G401.6 (cell line): ENCODE results near the gene RIPOR2.

Experiments used
- FAIRE-seq: peaks from 2 replicates; lab custom pipeline; 2012; peaks lifted over from hg19 to GRCh38; lab: Jason Lieb, UNC

RIPOR2 gene

DNA sequence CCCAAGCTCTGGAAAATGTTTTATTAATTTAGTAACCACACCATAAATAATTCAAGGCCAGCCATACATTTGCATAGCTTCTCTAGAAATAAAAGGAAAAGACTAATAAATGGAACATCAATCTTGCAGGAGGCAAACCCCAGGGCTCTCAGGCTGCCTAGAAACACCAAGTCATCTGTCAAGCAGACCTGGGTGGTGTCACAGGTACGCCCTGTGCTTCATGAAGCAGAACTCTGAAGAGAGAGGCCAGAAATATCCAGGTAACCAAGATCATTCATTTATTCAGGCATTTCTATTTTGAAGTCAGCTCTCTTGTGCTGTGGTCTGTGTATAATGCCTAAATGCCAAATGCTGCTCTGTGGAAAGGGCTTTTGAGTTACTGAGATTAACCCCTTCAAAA is 91.7 kb downstream of the RIPOR2 start:
- no peak for FAIRE-seq

DNA sequence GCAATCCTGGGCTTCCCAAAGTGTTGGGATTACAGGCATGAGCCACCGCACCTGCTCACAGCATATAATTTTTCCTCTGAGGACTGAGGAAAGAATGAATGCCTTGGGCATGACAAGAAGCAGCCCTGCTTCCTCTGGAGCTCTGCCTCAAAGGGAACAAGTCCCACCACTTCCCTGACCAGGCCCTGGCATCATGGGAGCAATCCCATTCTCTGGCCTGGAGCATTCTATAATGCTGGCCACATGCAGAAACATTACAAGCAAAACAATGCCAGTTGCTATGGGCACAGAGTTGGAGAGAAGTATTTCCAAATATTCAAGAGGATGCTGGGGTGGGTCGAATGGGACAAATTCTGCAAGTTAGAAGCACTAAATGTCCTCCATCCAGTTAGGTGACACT is 95.6 kb downstream of the RIPOR2 start:
- FAIRE-seq = no peak

DNA sequence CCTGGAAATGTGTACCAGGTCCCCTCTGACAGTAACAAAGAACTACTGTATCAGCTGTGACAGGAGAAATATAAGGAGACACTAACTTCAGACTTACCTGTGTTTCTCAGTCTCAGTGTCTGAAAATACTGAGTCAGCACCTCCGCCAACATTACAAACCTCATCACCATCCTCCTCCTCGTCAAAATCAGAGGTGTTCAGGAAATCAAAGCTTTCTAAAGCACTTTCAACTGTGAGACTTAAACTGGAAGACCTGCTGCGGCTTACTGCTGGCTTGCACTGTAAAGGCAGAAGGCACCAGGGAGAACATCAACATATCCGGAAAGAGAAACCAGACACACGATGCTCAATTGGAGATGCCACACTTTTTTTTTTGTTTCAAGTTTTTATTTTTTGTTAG is 96.8 kb downstream of the RIPOR2 start:
- FAIRE-seq = no peak

GRCh38 chr6:24838081-24838480 is 97.7 kb downstream of the RIPOR2 start:
- FAIRE-seq = no peak

DNA sequence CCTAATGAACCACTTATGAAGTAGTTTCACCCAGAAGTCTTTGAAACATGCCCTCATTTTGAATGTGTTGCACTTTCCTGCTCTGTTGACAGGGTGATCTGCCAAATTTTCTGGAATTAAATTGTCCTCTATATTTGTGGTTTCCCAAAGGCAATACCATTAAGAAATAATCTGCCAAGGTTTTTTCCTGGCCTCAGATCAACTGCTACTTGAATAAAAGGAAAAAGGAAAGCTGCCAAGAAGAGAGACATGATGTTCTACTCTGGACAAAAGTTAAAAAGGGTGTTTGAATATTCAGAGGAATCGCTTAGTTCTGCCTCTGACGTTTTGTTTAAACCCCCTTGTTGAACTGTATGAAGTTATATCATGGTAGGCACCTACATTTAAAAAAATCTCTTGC is 99.7 kb downstream of the RIPOR2 start:
- FAIRE-seq = no peak

DNA sequence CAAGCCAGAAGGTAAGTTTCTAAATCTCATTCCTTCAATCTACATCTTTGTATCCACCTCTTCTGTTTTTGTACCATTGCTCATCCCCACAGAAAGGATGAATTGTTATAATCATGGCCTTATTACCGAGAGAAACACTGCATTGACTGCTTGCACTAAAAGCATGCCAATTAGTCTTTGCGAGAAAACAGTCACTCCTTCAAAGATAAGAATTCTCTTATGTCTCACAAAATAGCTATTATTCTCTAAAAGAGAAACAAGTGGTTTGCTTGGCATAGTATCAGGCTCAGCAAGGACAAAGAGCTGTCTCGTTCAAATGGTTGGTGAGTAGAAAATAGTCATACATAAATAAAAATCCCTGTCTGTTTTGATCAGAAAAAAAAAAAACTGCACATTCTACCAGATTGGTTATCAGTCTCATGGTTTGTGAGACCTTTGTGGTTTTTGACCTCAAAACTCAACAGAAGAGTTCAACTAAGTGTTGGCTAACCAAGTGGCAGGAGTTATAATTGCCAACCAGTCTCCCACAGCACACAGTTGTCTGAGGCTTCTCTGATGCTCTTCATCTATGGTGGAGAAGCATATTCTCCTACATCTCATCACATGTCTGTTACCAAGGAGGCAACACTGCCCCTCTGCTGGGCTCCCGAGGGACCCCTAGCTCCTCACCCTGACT is 101.9 kb downstream of the RIPOR2 start:
- no peak for FAIRE-seq

- no peak for FAIRE-seq
Observed at GRCh38 chr6:24832794-24833193, 103.0 kb downstream of the RIPOR2 start.

DNA sequence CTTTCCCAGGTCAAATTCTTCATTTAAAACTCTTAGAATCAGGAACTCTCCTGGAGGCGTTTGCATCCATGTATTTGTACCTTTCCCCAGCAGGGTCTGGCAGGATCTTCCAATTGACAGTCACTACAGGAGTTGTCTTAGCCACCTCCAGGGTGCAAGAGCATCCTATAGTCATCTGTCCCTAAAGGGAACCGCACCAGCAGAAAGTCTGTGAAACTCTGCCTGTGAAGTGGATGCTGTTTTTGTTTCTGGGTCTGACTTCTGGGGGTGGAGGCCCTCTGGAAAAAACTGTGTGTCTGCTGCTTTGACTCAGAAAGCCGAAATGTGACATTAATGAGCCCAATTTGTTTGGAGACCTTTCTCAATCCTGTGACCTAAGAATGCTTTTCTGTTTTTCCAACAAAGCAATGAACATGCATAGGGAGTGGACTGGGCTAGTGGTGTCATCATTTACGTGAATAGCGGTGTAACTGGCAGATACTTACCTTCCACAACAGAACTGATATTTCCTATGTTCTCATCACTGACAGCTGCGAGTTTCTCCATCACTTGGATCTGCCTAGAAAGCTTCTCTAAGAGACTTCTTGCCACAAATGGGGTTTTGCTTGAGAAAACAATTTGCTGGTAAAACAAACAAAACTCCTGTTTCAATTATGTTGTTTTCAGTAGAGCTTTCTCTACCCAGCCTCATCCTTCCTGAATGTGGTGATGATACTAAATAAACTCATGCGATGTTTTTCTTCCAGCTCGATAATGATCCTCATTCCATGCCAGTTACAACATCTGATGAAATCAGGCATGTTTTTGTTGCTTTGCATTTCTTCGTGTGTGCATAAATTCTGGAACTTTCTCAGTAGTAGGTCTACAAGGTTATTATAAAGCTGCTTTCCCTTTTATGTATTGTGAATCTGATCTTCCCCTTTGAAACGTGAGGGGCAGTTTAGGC is 103.7 kb downstream of the RIPOR2 start:
- no peak for FAIRE-seq

DNA sequence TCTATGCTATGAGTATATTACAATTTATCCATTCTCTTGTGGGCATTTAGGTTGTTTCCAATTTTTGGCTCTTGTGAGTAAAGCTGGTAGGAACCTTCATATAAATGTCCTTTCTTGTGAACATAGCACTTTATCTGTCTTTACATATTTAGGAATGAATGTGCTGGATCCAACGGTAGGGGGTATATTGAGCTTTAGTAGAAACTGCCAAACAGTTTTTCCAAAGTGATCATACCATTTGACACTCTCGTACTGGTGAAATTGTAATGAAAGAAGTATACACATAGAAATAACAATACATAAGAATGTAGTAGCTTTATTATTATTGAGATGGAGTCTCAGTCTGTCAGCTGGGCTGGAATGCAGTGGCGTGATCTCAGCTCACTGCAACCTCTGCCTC is 106.1 kb downstream of the RIPOR2 start:
- FAIRE-seq = no peak

DNA sequence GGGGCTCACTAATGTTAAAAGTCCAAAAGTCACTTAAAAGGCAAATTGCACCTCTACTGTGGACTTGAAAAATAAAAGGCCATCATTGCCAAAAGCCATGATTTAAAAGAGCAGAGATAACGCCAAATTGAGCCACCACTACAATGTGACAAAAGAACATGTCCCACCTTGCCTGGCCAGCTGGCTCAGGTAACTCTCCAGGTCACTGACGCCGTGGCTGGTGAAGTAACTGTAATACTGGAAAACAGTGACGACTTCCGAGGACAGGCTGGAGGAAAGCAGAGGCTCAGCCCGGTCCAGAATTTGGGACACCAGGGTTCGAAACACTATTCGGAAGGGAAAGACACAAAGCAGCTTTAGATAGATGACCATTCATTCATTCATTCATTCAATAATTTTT is 107.8 kb downstream of the RIPOR2 start:
- FAIRE-seq = no peak

DNA sequence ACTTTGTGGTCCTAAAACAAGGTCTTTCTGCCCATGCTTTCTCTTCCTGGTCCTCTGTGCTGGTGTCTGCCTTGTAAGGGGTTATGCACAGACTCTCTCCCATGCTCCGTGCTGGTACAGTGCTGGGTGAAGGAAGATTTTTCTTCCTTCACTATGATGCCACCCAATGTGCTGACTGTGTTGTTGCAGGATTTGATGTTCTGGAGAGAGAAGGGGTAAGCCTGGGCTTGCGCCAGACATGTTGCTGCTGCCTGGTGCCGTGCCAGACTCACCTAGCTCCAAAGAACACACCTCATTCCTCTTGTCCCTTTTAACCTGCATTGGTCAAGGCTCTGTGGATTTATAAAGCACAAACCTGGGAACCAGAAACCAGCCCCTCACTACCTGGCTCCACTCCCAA is 108.6 kb downstream of the RIPOR2 start:
- no peak for FAIRE-seq

DNA sequence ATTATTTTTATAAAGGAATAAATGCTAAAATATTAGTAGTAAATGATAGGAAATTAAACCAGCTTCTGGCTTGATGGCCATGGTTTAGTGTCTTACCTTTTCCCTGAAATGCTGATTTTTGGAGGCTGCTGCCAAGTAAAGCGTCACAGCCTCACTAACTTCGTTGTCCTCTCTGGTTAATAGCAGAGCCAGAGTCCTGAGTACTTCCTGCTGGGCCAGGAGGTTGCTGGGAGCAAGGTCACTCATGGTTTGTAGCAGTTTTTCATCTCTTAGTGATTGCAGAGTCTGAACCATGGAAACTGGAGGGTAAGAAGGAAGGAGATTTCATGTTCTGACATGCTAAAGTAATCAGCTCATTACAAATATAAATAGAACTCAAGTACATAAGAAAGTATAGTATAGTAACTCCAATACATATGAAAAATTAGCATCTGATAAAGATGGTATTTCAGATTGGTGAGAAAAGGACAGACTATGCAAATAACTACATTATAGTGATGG is 110.6 kb downstream of the RIPOR2 start:
- no peak for FAIRE-seq

DNA sequence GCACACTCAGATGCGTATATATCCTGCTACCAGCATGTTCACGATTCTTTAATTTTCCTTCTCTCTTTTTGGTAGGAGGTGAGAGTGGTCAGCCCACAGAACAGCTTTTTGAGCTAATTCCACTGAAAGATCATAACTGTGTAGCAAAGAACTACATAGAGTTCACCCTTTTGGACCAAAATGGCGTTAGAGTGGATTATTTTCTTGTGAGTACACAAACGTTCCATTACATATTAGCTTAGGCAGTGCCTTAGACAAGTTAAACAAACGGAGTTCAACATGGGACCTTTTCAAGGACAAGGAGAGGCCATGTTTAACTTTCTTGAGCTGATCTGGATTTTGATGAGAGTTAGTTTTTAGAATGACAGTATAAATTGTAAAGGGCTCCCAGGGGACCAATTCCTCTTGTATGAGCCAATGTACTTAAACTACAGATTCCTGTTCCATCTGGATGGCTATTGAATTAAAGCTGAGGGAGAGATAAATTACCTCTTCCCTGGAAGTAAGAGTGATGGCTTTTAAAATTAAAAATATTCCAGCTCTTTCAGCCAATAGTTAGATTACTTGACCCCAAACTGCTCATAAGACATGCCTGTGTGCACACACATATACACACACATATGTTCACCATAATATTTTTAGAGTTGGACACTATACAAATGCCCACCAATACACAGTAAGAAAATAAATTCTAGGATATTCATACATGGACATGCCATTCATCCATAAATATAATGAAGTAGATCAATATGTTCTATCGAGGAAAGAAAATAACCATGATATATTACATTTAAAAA is 111.4 kb downstream of the RIPOR2 start:
- FAIRE-seq = no peak

DNA sequence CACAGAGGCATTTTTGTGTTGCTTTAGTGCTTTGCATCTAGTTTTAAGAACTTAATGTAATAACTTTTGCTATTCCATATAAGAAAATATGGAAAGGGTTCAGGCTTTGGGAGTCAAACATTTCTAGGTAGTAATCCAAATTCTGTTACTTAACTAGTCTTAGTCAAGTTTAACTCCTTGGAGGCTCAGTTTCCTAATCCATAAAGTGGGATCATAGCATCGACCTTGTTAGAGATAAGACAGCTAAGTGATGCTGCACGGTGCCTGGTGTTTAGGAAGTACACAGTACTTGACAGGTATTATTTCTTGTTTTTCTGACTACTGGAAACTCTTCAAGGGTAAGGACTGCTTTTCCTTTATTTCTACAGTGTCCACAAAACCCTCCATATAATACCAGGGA is 112.6 kb downstream of the RIPOR2 start:
- FAIRE-seq = no peak

- FAIRE-seq = no peak
Observed at GRCh38 chr6:24822696-24823095, 113.1 kb downstream of the RIPOR2 start.

DNA sequence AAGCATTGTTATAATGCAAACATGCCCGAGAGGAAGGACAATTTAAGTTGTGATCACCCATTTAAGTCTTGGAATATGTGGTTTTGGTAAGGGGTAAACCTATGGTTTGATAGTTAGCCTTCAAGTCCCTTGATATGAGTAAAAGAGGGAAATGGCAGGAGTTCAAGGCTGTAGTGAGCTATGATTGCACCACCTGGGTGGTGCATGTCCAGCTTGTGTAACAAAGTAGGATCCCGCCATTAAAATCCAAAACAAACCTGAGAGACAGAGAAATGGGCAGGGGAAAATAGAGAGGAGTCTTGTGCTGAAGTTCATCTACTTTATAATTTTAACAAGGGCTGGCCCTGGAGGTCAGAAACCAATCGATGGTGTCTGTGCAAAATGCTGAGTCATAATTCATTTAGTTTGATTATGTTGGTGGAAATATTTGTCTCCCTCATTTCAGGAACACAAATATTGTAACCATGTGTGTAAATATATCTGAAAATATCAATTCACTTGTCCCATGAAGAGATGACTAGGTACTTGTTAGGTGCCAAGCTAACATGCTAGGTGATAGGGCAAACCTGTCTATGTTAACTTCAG is 113.8 kb downstream of the RIPOR2 start:
- FAIRE-seq = no peak

GRCh38 chr6:24818346-24818745 is 117.4 kb downstream of the RIPOR2 start:
- FAIRE-seq = no peak

DNA sequence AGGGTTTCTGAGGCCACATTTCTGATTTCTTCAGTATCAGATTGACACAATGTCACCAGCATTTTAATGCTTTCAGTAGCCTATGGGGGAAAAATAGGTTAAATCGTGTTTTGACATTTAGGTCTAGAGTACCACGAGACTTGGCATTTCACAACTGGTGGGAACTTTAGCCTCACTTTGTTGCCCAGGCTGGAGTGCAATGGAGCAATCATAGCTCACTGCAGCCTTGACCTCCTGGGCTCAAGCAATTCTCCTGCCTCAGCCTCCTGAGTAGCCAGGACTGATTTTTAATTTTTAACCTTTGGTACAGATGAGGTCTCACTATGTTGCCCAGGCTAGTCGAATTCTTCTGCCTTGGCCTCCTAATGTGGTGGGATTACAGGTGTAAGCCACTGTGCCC is 126.0 kb downstream of the RIPOR2 start:
- FAIRE-seq = no peak

DNA sequence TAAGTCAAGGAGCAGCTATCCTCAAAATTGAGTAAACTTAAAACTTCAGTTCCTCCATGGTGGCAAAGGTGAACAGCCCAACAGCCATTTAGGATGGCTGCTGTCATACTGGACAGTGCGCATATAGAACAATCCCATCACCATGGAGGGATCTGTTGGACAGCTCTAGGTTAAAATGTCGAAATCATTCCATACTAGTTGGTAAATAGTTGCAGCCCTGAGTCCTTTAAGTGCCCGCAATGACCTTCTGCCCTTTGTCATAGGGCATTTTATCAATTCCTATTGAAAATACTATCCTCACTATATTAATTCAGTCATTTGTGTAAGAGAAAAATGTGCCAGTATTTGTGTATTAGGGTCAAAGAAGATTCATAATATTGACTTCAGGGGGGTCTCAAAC is 128.2 kb downstream of the RIPOR2 start:
- no peak for FAIRE-seq

GRCh38 chr6:24802271-24803059 is 133.3 kb downstream of the RIPOR2 start:
- no peak for FAIRE-seq

DNA sequence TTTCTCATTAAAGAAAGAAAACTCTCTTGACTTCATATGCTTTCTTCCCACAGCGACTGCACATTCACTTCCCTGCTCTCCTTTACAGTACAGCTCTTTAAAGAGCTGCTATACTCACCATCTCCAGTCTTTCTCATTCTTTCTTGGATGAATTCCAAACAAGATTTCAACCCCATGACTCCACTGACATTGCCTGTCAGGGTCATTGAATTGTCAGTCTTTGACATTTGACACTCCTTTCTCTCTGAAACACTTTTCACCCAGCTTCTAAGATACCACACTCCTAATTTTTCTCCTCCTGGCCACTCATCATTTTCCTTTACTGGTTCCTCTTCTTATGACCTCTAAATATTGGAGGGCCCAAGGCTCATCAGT is 136.2 kb downstream of the RIPOR2 start:
- FAIRE-seq = no peak
